GM23248 (cell line): ENCODE measurements around the gene LURAP1L. TPM values are rescaled to one million over a fixed set of nuclear protein-coding genes. Genes with fewer than 3 reads are reported as not detected.

ENCODE experiments used
- DNase-seq: peaks from one replicate; pipeline ENCODE4 v3.0.0-alpha.2; 2015
- H2AFZ ChIP-seq: fragments of 200-600 bp; sonication (generic); 2 replicates; pipeline ENCODE4 v1.6.1; 2016; ENCODE audit warnings: antibody characterized with exemption
- H3F3A ChIP-seq: fragments of 200-600 bp; sonication (generic); 2 replicates; pipeline ENCODE4 v1.6.1; 2016; ENCODE audit warnings: mild to moderate bottlenecking, antibody characterized with exemption, mixed run types; ENCODE audit not compliant: insufficient read depth
- H3K27ac ChIP-seq: fragments of 200-600 bp; sonication (generic); 2 replicates; pipeline ENCODE4 v1.5.1; 2016; ENCODE audit warnings: mild to moderate bottlenecking
- H3K27me3 ChIP-seq: fragments of 200-600 bp; sonication (generic); replicated peaks from 2 replicates; pipeline ENCODE4 v1.6.1; 2016; ENCODE audit warnings: mild to moderate bottlenecking; ENCODE audit not compliant: insufficient read depth
- H3K36me3 ChIP-seq: fragments of 200-600 bp; sonication (generic); 2 replicates; pipeline ENCODE4 v1.6.1; 2016; ENCODE audit warnings: low read depth, mild to moderate bottlenecking
- H3K4me1 ChIP-seq: fragments of 200-600 bp; sonication (generic); 2 replicates; pipeline ENCODE4 v1.6.1; 2016; ENCODE audit warnings: mild to moderate bottlenecking; ENCODE audit not compliant: insufficient read depth
- H3K4me2 ChIP-seq: fragments of 200-600 bp; sonication (generic); one replicate; pipeline ENCODE4 v1.6.1; 2016; ENCODE audit warnings: mild to moderate bottlenecking; ENCODE audit not compliant: unreplicated experiment
- H3K4me3 ChIP-seq: fragments of 200-600 bp; sonication (generic); 2 replicates; pipeline ENCODE4 v1.5.1; 2016; ENCODE audit warnings: mild to moderate bottlenecking
- H3K79me2 ChIP-seq: fragments of 200-600 bp; sonication (generic); 2 replicates; pipeline ENCODE4 v1.6.1; 2016; ENCODE audit warnings: mild to moderate bottlenecking; ENCODE audit not compliant: insufficient read depth
- H3K9ac ChIP-seq: fragments of 200-600 bp; sonication (generic); 2 replicates; pipeline ENCODE4 v1.6.1; 2016; ENCODE audit warnings: mild to moderate bottlenecking
- H3K9me2 ChIP-seq: fragments of 200-600 bp; sonication (generic); 2 replicates; pipeline ENCODE4 v1.6.1; 2016; ENCODE audit warnings: mixed run types, mild to moderate bottlenecking, moderate library complexity; ENCODE audit not compliant: insufficient read depth
- H3K9me3 ChIP-seq: fragments of 200-600 bp; sonication (generic); one replicate; pipeline ENCODE4 v1.6.1; 2017; ENCODE audit warnings: low read depth
- H4K20me1 ChIP-seq: fragments of 200-600 bp; sonication (generic); 2 replicates; pipeline ENCODE4 v1.6.0; 2016; ENCODE audit not compliant: insufficient read depth
- EZH2 ChIP-seq: fragments of 200-600 bp; sonication (generic); IDR thresholded peaks from 2 replicates; pipeline ENCODE4 v1.6.1; 2018; ENCODE audit warnings: antibody characterized with exemption, mild to moderate bottlenecking; ENCODE audit not compliant: insufficient read depth, poor library complexity, severe bottlenecking
- EZH2phosphoT487 ChIP-seq: fragments of 200-600 bp; sonication (generic); IDR thresholded peaks from 2 replicates; pipeline ENCODE4 v1.6.1; 2018; ENCODE audit warnings: antibody characterized with exemption, moderate library complexity, mild to moderate bottlenecking, low read depth; ENCODE audit not compliant: insufficient read depth
- WGBS, 2 experiments: methylation state at CpG; one replicate each; pipeline ENCODE4 v1.1.6; 2015 to 2017; ENCODE audit warnings: low lambda C conversion rate in 2 of 2, low coverage in 1 of 2; ENCODE audit errors: missing lambda C conversion rate in 2 of 2; 5-methylcytosine and 5-hydroxymethylcytosine counted together
- in situ Hi-C: fragments of 300-500 bp; cut with MboI; formaldehyde crosslinking; loops from 2 replicates; pipeline ENCODE4 v1.15.0; 2020
- polyA plus RNA-seq: library from polyadenylated mRNA; unstranded; fragments of >200 nt; fragmentation: Nextera tagmentation; extraction: Ambion mirVana; gene quantifications from 2 replicates; pipeline ENCODE4 v1.2.1, GENCODE V29; 2016
- total RNA-seq: library from RNA; depleted of rRNA; stranded (reverse); fragments of >200 nt; shearing (Covaris generic); gene quantifications from 2 replicates; pipeline ENCODE4 v1.2.3, GENCODE V29; 2014

Gene LURAP1L
- total and polyA plus RNA-seq, 2 experiments from 2014 or later: 16.2 to 26.8 TPM

- no peaks in the 10 kb centered on the region for H3K36me3 ChIP-seq
- WGBS, 2 experiments: 51 to 55% methylated on average over 3 of the region's 3 CpGs
- H3K9me2 ChIP-seq: no peaks in the 10 kb centered on the region
Measured at GRCh38 chr9:12732971-12733370, 41.8 kb upstream of the LURAP1L start.

GRCh38 chr9:12735665-12736064, 39.2 kb upstream of the LURAP1L start:
- Histone ChIP-seq H3K9ac (no peak overlapping the region), H2AFZ (no peak overlapping the region), H4K20me1 (no peaks in the 10 kb centered on the region), H3K4me3 (no peak overlapping the region), H3K4me2 (no peak overlapping the region), H3K9me2 (no peaks in the 10 kb centered on the region), H3F3A (0 out of 2 replicates have a peak, but pooled peaks cover 7% of the 10 kb centered on the region), H3K27me3 (no peaks in the 10 kb centered on the region), H3K27ac (no peak overlapping the region), H3K4me1 (peaks cover 17% of the 10 kb centered on the region), H3K79me2 (no peaks in the 10 kb centered on the region), H3K36me3 (no peaks in the 10 kb centered on the region), H3K9me3 (no peaks in the 10 kb centered on the region)
- DNase-seq: no peak
- in situ Hi-C loops: no loop called here
- 86 to 88% methylated on average over 3 of the region's 3 CpGs for WGBS, 2 experiments
- TF ChIP-seq EZH2 (no peak), EZH2phosphoT487 (no peak)

More at GRCh38 chr9:12732971-12733370, 41.8 kb upstream of the LURAP1L start:
- Histone ChIP-seq H3K4me3 (no peak overlapping the region), H3F3A (no peaks in the 10 kb centered on the region), H3K4me2 (no peak overlapping the region), H3K27ac (no peak overlapping the region), H3K27me3 (no peaks in the 10 kb centered on the region), H3K9ac (no peak overlapping the region), H2AFZ (no peak overlapping the region), H3K79me2 (no peaks in the 10 kb centered on the region), H3K9me3 (no peaks in the 10 kb centered on the region), H4K20me1 (no peaks in the 10 kb centered on the region), H3K4me1 (no peaks in the 10 kb centered on the region)
- no peak for DNase-seq
- no peak for TF ChIP-seq EZH2
- TF ChIP-seq EZH2phosphoT487: no peak
- in situ Hi-C loops: no loop called here

- no peak for DNase-seq
- Histone ChIP-seq H3K36me3 (no peaks in the 10 kb centered on the region), H3K79me2 (no peaks in the 10 kb centered on the region), H3F3A (0 out of 2 replicates have a peak, but pooled peaks cover 9% of the 10 kb centered on the region), H3K27ac (no peak overlapping the region), H3K9ac (no peak overlapping the region), H3K4me1 (peaks cover 19% of the 10 kb centered on the region), H3K4me2 (no peak overlapping the region), H3K27me3 (no peaks in the 10 kb centered on the region), H4K20me1 (no peaks in the 10 kb centered on the region), H3K9me3 (no peaks in the 10 kb centered on the region), H3K4me3 (no peak overlapping the region), H3K9me2 (no peaks in the 10 kb centered on the region), H2AFZ (no peak overlapping the region)
- no peak for TF ChIP-seq EZH2
- no peak for TF ChIP-seq EZH2phosphoT487
- 0% methylated on average over 1 of the region's 1 CpG for WGBS, 2 experiments
- in situ Hi-C loops: no loop called here
Measured at GRCh38 chr9:12737871-12738270, 36.9 kb upstream of the LURAP1L start.

GRCh38 chr9:12739014-12739652, 35.7 kb upstream of the LURAP1L start:
- Histone ChIP-seq H3K4me1 (peaks cover 19% of the 10 kb centered on the region), H3K4me2 (no peak overlapping the region), H4K20me1 (no peaks in the 10 kb centered on the region), H2AFZ (no peak overlapping the region), H3F3A (0 out of 2 replicates have a peak, but pooled peaks cover 9% of the 10 kb centered on the region), H3K9me3 (no peaks in the 10 kb centered on the region), H3K9ac (no peak overlapping the region), H3K27ac (peak overlapping the region; percentile 0; the same call in 1 of the 2 replicates), H3K36me3 (no peaks in the 10 kb centered on the region), H3K9me2 (no peaks in the 10 kb centered on the region), H3K4me3 (no peak overlapping the region), H3K27me3 (no peaks in the 10 kb centered on the region), H3K79me2 (no peaks in the 10 kb centered on the region)
- peak; percentile 63 for DNase-seq
- in situ Hi-C loops: no loop called here
- TF ChIP-seq EZH2phosphoT487 (no peak), EZH2 (no peak)

GRCh38 chr9:12740845-12741244, 34.0 kb upstream of the LURAP1L start:
- H2AFZ ChIP-seq: no peak overlapping the region
- in situ Hi-C loops: no loop called here
- H3K9ac ChIP-seq: no peak overlapping the region

More at GRCh38 chr9:12740845-12741244, 34.0 kb upstream of the LURAP1L start:
- Histone ChIP-seq H3K27ac (no peak overlapping the region), H3K79me2 (no peaks in the 10 kb centered on the region), H3F3A (0 out of 2 replicates have a peak, but pooled peaks cover 9% of the 10 kb centered on the region), H3K36me3 (no peaks in the 10 kb centered on the region), H3K4me1 (peaks cover 19% of the 10 kb centered on the region), H3K27me3 (no peaks in the 10 kb centered on the region), H3K9me3 (no peaks in the 10 kb centered on the region), H3K4me3 (no peak overlapping the region), H3K9me2 (no peaks in the 10 kb centered on the region), H3K4me2 (peak overlapping the region; percentile 43), H4K20me1 (no peaks in the 10 kb centered on the region)
- 66 to 75% methylated on average over 2 of the region's 2 CpGs for WGBS, 2 experiments
- DNase-seq: peak; percentile 72
- TF ChIP-seq EZH2 (no peak), EZH2phosphoT487 (no peak)
